ENCODE data around the gene TMEM198.

The TMEM198 gene

GRCh38 chr2:219551441-219552381 lies 7.9 kb downstream of the TMEM198 start:
- no peak for DNase-seq (ENCODE audit: low spot score)
- no peak for TF ChIP-seq CTCF (IDR thresholded peaks at IDR 0.05; ENCODE audit: extremely low read depth, missing control alignments)

- no peak for TF ChIP-seq CTCF (IDR thresholded peaks at IDR 0.05; ENCODE audit: extremely low read depth, missing control alignments)
- DNase-seq (ENCODE audit: low spot score), result peak; percentile 98
Measured at GRCh38 chr2:219552382-219553167, 8.7 kb downstream of the TMEM198 start.

GRCh38 chr2:219553168-219553417 lies 9.3 kb downstream of the TMEM198 start:
- DNase-seq (ENCODE audit: low spot score), result no peak
- TF ChIP-seq CTCF (IDR thresholded peaks at IDR 0.05; ENCODE audit: extremely low read depth, missing control alignments), result no peak

- TF ChIP-seq CTCF (IDR thresholded peaks at IDR 0.05; ENCODE audit: extremely low read depth, missing control alignments), result no peak
- DNase-seq (ENCODE audit: low spot score), result no peak
Measured at GRCh38 chr2:219553463-219553963, 9.7 kb downstream of the TMEM198 start.

- TF ChIP-seq CTCF (IDR thresholded peaks at IDR 0.05; ENCODE audit: extremely low read depth, missing control alignments), result no peak
Measured at GRCh38 chr2:219554350-219554749, 10.5 kb downstream of the TMEM198 start.

GRCh38 chr2:219555956-219556355 lies 12.1 kb downstream of the TMEM198 start:
- TF ChIP-seq CTCF (IDR thresholded peaks at IDR 0.05; ENCODE audit: extremely low read depth, missing control alignments), result no peak
- no peak for DNase-seq (ENCODE audit: low spot score)

More at GRCh38 chr2:219554350-219554749, 10.5 kb downstream of the TMEM198 start:
- DNase-seq (ENCODE audit: low spot score), result no peak

- DNase-seq (ENCODE audit: low spot score), result no peak
- no peak for TF ChIP-seq CTCF (IDR thresholded peaks at IDR 0.05; ENCODE audit: extremely low read depth, missing control alignments)
Measured at GRCh38 chr2:219556413-219556812, 12.6 kb downstream of the TMEM198 start.

Measured in GM20000 (cell line).